Measurements from ENCODE around the gene VPREB1. TPM values are rescaled to one million over a fixed set of nuclear protein-coding genes. Genes with fewer than 3 reads are reported as not detected.
"Not testable (repeated sequence)": the region's sequence is repeated elsewhere in the genome, so short reads cannot be mapped to it uniquely, and the experiment has no call there.

VPREB1 gene
- total RNA-seq, 1 donor from 2014 or later: not detected

DNA sequence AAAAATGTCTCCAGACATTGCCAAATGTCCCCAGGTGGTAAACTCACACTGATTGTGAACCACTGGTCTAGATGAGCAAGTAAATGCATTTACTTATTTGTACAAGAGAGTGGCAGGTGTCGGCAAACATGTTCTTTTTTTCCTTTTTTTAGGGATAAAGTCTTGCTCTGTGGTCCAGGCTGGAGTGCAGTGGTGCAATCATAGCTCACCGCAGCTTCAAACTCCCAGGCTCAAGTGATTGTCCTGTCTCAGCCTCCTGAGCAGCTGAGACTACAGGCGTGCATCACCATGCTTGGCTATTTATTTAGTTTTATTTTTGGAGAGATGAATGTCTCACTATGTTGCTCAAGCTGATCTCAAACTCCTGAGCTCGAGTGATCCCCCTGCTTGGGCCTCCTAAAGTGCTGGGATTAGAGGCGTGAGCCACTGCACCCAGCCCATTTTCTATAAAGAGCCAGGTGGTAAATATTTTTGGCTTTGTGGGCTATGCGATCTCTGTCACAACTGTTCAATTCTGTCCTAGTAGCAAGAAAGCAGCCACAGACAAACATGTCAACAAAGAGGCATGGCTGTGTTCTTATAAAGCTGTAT is 1.4 kb downstream of the VPREB1 start:
- no peak for DNase-seq (ENCODE audit: low read depth)

DNA sequence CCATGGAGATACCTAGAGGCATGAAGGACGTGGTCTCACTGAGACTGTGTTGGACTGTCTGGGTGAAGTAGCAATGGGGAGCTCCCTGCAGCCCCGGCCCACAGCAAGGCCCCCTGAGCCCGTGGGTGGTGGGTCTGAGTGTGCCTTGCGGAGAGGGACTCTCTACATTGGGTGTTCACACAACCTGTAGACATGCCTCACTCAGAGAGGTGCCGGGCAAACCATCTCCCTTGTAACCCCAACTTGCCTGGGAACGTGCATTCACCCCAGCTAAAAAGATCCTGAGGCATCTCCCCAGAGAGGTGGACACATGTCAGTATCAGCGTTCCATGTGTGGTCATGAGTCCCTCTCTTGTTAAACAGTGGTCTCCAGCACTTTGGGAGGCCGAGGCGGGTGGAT is 2.1 kb downstream of the VPREB1 start:
- no peak for DNase-seq (ENCODE audit: low read depth)

DNA sequence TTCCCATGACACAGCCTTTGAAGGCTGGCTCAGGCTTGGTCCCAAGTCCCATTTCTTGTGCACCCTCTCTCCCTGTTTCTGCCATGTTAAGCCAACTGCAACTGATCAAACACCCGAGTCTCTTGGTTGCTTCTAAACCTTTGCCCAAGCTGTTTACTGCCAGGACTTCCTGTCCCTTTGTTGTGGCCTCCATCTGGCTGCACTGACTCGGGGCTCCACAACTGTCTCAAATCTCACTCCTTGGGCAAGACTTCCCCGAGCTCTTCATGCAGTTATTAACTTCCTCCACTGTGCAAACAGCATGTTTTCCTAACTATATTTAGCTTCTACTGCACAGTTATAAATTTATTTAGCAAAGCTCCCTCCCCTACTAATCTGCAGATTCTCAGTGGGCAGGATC is 4.3 kb downstream of the VPREB1 start:
- DNase-seq (ENCODE audit: low read depth): no peak

DNA sequence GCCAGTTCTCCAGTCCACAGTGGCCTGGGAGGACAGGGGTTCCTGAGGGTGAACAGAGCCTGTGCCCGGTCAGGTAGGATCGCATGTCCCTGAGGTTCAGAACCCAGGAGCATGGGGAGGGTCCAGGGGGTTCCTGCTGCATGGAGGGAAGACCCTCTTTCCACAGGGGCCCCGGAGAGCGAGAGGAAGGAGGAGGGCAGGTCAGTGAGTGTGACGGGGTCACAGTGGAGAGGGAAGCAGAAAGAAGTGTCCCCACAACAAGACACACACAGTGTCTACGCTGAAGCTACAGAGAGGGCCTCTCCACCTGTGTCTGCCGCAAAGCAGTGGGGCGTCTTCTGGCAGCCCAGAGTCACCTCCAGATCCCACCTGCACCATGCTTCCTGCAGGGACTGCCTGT is 6.1 kb downstream of the VPREB1 start:
- DNase-seq (ENCODE audit: low read depth): not testable (repeated sequence)

DNA sequence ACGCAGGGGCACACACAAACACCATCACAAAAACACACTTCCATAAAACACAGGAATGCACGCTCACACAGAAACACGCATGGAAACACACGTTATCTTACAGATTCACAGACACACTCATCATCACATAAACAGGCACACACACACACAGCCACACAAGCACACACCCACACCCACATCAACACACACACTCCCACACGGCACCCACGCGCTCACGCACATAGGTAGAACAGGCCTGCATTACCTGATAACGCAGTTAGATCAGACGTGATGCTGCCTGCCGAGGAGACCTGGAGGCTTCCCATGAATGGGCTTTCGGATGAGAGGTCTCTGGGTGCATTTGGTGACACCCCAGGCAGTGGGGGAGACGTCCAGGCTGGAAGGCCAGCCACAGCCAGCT is 11.5 kb downstream of the VPREB1 start:
- DNase-seq (ENCODE audit: low read depth): not testable (repeated sequence)

DNA sequence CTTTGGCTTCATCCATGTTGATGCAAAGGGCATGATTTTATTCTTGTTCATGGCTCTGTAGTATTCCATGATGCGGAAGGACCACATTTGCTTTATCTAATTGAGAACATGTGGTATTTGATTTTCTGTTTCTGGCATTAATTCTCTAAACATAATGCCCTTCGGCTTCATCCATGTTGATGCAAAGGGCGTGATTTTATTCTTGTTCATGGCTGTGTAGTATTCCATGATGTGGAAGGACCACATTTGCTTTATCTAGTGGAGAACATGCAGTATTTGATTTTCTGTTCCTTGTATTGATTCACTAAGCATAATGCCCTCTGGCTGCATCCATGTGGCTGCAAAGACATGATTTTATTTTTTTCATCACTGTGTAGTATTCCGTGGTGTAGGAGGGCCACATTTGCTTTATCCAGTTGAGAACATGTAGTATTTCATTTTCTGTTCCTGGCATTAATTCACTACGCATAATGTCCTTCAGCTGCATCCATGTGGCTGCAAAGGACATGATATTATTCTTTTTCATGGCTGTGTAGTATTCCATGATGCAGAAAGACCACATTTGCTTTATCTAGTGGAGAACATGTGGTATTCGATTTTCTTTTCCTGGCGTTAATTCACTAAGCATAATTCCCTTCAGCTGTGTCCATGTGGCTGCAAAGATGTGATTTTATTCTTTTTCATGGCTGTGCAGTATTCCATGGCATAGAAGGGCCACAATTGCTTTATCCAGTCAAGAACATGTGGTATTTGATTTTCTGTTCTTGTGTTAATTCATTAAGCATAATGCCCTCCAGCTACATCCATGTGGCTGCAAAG is 14.2 kb downstream of the VPREB1 start:
- not testable (repeated sequence) for DNase-seq (ENCODE audit: low read depth)

DNA sequence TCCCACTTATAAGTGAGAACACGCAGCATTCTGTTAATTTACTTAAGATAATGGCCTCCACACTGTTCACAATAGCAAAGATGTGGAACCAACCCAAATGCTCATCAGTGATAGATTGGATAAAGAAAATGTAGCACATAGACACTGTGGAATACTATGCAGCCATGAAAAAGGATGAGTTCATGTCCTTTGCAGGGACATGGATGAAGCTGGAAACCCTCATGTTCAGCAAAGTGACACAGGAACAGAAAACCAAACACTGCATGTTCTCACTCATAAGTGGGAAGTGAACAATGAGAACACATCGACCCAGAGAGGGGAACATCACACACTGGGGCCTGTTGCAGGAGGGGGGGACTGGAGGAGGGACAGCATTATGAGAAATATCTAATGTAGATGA is 15.6 kb downstream of the VPREB1 start:
- not testable (repeated sequence) for DNase-seq (ENCODE audit: low read depth)

DNA sequence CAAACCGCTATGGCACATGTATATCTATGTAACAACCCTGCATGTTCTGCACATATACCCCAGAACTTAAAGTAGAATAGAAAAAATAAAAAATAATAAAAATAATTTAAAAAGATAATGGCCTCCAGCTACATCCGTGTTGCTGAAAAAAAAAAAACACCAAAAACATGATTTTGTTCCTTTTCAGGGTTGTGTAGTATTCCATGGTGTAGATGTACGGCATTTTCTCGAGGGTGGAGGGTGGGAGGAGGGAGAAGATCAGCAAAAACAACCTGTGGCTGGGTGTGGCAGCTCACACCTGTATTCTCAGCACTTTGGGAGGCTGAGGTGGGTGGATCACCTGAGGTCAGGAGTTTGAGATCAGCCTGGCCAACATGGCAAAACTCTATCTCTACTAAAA is 16.0 kb downstream of the VPREB1 start:
- DNase-seq (ENCODE audit: low read depth): not testable (repeated sequence)

DNA sequence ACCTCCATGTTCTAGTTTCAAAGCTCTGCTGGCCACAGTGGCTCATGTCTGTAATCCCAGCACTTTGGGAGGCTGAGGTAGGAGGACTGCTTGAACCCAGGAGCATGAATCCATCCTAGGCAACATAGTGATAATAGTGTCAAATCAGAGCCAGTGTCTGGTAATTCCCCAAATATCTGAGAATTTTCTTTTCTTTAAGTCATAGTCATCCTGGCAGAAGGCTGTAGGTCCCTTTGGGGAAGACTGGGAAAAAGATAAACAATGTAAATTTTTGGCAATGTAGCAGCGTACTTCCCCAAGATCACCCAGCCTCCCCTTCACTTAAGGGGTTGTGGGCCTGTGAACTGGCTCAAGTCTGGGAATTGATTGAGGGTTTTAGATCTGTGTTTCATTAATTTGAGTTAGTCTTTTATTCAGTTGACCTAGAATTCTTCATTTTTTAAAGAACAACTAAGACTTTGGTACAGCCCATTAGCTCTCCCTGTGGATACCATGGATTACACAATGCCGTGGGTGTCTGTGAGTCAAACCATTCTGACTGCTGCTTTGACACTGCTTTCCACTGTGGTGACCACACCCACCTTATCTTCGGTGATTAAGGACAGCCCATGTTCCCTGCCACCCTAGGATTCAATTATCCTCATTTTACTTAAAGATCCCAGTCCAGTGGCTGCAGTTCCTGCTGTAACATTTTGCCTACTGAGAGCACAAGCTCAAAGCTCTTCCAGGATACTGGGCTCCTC is 17.9 kb downstream of the VPREB1 start:
- peak; percentile 71 for DNase-seq (ENCODE audit: low read depth)

DNA sequence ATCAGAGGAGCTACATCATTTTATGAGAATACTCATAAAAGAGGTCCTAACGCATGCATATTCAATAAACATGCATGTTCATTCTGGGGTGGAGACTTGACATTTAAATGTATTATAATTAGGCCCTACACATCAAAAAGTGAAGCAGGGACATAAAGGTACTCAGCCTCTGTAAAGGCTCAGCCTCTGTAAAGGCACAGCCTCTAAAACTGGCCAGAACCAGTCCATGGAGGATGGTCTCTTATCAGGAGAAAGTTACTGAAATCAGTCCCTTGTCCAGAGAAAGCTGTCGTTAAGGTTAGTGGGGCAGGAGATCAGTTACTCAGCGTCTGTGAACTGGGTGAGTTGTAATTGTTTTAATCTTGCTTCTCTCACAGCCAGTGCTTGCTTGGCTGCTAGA is 19.2 kb downstream of the VPREB1 start:
- DNase-seq (ENCODE audit: low read depth): not testable (repeated sequence)

DNA sequence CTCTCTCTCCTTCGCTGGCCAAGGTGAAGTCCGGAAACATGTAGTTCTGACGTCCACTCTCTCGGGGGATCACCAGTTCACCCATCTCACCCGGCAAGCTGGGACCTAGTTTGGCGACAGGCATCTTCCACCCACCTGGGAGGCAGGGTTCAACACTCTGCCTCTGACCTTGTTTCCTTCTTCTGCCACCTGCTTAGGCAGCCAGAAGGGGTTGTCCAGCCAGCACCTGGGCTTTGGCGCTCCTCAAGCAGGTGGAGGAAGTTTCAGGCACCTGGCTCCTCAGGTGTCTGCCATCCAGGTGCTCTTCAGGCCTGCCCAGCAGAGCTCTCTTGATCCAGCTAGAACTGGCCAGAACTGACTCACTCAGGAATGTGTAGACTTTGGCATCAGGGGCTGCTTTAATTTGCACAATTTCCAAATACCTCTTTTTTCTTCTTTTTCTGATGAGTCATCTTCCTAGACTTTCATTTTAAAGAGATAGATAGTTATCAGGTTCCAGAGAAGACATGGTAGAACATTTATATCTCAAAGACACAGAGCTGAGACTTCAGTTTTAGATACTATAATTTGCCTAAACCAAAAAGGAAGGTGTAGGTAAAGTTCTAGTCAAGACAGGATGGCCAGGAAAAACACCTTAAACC is 25.6 kb downstream of the VPREB1 start:
- not testable (repeated sequence) for DNase-seq (ENCODE audit: low read depth)

DNA sequence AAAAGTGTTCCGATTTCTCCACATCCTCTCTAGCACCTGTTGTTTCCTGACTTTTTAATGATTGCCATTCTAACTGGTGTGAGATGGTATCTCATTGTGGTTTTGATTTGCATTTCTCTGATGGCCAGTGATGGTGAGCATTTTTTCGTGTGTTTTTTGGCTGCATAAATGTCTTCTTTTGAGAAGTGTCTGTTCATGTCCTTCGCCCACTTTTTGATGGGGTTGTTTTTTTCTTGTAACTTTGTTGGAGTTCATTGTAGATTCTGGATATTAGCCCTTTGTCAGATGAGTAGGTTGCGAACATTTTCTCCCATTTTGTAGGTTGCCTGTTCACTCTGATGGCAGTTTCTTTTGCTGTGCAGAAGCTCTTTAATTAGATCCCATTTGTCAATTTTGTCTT is 32.8 kb downstream of the VPREB1 start:
- not testable (repeated sequence) for DNase-seq (ENCODE audit: low read depth)

DNA sequence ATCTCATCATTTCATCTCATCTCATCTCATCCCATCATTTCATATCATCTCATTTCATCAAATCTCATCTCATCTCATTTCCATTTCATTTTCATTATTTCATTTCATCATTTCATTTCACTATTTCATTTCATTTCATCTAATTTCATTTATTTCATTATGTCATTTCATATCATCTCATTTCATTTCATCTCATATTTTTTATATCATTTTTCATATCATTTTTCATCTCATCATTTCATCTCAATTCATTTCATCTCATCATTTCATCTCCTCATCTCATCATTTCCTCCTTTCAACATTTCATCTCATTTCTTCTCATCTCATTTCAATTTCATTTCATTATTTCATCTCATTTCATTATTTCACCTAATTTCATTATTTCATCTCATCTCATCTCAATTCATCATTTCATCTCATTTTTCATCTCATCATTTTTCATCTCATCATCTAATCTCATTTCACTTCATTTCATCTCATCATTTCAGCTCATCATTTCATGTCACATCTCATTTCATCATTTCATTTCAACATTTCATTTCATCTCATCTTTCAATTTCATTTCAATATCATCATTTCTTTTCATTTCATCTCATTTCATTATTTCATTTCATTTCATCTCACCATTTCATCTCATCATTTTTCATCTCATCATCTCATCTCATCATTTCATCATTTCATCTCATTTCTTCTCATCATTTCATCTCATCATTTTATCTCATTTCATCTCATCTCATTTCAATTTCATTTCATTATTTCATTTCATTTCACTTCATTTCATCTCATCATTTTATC is 40.6 kb downstream of the VPREB1 start:
- DNase-seq (ENCODE audit: low read depth): not testable (repeated sequence)

DNA sequence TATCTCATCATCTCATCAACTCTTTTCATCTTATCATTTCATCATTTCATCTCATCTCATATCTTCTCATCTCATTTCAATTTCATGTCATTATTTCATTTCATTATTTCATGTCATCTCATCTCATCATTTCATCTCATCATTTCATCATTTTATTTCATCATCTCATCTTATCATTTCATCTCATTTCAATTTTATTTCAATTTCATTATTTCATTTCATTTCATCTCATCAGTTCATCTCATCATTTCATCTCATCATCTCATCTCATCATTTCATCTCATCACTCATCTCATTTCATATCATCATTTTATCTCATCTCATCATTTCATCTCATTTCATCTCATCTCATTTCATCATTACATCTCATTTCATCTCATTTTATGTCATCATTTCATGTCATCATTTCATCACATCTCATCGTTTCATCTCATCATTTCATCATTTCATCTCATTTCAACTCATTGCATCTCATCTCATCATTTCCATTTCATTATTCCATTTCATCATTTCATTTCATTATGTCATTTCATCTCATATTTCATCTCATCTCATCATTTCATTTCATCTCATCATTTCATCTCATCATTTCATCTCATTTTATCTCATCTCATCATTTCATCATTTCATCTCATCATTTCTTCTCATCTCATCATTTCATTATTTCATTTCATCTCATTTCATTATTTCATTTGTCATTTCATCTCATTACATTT is 42.0 kb downstream of the VPREB1 start:
- DNase-seq (ENCODE audit: low read depth): not testable (repeated sequence)

DNA sequence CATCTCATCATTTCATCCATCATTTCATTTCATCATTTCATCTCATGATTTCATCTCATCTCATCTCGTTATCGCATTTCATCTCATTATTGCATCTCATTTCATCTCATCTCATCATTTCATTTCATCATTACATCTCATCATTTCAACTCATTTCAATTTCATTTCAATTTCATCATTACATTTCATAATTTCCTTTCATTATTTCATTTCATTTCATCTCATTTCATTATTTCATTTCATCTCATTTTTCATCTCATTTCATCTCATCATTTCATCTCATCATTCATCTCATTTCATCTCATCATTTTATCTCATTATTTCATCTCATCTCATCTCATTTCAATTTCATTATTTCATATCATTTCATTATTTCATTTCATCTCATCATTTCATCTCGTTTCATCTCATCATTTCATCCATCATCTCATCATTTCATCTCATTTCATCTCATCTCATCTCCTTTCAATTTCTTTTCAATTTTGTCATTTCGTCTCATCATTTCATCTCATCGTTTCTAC is 42.6 kb downstream of the VPREB1 start:
- DNase-seq (ENCODE audit: low read depth): not testable (repeated sequence)

DNA sequence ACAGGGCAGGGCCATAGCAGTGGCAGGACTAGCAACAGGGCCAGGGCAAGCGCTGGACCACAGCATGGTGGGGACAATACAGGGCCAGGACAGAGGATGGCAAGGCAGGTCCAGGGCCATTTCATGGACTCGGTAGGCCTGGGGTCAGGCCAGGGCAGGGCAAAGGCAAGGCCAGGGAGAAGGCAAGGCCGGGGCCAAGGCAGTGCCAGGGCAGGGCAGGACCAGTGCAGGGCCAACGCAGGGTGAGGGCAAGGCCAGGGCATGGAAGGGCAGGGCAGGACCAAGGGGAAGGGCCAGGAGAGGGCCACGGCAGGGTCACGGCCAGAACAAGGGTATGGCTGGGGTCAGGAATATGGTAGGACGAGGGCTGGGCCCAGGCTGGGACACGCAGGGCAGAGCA is 45.1 kb downstream of the VPREB1 start:
- not testable (repeated sequence) for DNase-seq (ENCODE audit: low read depth)

DNA sequence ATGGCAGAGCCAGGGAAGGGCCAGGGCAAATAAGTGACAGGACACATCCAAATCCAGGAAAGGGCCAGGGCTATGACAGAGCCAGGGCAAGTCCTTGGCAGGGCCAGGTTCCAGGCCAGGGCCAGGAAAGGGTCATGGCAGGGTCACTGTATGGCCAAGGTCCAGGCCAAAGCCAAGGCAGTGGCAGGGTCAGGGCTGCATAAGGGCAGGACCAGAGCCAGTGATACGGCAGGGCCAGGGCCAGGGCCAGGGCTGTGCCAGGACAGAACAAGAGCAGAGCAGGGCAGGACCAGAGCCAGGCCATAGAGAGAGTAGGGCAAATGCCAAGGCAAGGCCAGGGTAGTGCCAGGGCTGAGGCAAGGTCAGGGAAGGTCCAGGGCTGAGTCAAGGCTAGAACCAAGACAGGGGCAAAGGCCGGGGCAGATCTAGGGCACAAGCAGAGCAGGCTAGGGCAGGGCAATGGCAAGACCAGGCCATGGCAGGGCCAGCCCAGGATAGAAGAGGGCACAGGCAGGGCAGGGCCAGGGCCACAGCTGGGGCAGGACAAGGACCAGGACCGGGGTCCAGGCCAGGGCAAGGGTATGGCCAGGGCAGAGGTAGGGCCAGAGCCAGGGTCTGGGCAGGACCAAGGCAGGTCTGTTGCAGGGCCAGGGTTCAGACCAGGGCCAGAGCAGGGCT is 46.7 kb downstream of the VPREB1 start:
- DNase-seq (ENCODE audit: low read depth): not testable (repeated sequence)

DNA sequence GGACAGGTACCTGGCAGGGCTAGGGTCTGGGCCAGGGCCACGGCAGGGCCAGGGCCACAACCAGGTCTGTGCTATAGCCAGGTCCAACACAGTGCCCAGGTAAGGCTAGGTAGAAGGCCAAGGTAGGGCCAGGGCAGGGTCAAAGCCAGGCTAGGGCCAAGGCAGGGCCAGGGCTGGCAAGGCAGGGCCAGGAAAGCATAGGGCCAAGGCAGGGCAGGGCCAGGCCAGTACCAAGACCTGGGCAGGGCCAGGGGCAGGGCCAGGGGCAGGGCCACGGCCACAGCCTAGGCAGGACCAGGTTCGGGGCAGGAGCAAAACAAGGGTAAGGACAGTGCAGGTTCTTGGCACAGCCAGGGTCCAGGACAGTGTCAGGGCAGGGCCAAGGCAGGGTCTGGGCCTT is 48.1 kb downstream of the VPREB1 start:
- DNase-seq (ENCODE audit: low read depth): not testable (repeated sequence)

DNA sequence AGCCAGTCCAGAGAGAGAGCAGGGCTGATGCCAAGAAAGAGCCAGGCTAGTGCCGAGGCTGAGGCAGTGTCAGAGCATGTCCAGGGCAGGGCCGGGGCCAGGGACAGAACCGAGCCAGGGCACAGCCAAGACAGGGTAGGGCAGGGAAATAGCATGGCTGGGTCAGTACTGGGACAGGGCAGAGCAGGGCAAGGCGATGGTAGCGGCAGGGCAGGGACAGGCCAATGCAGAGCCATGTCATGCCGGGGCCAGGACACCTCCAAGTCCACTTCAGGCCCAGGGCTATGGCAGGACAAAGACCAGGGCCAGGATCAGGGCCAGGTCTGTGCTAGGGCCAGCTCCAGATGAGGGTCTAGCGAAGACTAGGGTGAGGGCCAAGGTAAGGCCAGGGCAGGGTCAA is 48.9 kb downstream of the VPREB1 start:
- not testable (repeated sequence) for DNase-seq (ENCODE audit: low read depth)

DNA sequence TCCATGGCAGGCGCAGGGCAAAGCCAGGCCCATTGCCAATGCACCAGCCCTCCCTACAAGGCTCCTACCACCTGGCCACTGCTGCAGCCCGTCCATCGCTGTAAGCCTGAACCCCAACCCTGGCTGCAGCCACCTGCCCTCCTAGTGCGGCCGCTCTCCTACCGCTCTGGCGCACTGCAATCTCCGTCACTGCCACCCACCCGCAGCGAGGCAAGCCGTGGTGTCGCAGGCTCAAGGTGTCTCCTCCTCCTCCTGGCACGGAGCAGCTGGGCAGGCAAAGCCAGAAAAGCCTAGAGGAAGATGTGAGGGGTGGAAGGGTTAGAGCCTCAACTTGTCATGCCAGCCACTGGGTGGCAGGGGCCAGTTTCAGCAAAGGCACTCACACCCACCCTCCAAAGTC is 50.1 kb downstream of the VPREB1 start:
- DNase-seq (ENCODE audit: low read depth): not testable (repeated sequence)
